Fibroblast of villous mesenchyme (primary cell): Measurements from ENCODE around the gene ESYT1. TPM values are rescaled to one million over a fixed set of nuclear protein-coding genes. Genes with fewer than 3 reads are reported as not detected.

Source experiments
- DNase-seq: peaks from one replicate; pipeline ENCODE4 v3.0.0-alpha.2; 2010; ENCODE audit warnings: low read depth
- H3K4me3 ChIP-seq: 2 replicates; pipeline ENCODE4 v1.5.1; 2011; ENCODE audit warnings: low read depth, mild to moderate bottlenecking, low read length
- CTCF ChIP-seq: IDR thresholded peaks from 2 replicates; pipeline ENCODE4 v1.5.1; 2012; ENCODE audit warnings: low read depth, mild to moderate bottlenecking, low read length; ENCODE audit not compliant: insufficient read depth
- total RNA-seq: library from RNA; depleted of rRNA; stranded (reverse); fragments of >200 nt; gene quantifications from 2 replicates; pipeline ENCODE4 v1.2.3, GENCODE V29; 2012

The ESYT1 gene
- total RNA-seq, 1 donor: 300 TPM

DNA sequence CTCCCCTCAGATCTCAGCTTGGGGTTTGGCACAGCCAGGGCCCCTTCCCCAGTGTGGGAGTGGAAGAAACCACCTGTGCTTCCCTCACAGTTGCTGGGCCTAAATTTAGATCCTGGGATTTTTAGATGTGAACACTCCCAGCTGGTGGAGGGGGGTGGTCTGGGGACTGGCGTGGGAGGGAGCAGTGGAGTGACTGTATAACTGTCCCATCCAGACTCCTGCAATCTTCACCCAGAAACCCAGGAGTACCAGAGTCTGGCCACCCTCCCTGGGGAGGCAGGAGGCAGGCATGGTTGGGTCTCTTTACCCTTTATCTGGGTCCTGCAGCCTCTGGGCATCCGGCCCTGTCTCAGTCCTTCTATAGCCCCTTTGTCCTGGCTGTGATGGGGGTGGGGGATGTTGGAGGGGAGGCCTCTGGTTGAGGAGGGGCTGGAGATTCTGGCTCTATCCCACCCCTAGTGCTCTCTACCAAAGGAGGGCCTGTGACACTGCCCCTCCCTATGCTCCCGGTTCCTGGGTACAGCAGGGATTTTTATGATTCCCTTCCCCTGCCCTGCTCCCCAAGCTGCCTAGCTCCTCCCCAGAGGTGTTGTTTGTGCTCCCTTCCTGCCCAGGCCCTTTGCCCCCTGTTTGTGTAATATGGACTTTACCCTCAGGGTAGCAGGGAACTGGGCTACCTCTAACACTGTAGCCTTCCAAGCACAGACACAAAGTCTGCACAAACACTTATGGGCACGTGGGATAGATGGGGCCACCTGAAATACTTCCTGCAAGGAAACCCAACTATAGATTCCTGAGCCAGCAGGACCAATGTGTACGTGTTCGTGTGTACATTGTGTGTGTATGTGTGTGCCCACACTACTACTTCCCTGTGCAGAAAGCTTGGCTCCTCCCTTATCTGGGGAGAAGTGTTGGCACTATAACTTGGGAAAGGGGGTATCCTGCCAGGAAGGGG, 46.4 kb upstream of the ESYT1 start:
- no peak overlapping the region for H3K4me3 ChIP-seq
- DNase-seq: no peak
- TF ChIP-seq CTCF: no peak

DNA sequence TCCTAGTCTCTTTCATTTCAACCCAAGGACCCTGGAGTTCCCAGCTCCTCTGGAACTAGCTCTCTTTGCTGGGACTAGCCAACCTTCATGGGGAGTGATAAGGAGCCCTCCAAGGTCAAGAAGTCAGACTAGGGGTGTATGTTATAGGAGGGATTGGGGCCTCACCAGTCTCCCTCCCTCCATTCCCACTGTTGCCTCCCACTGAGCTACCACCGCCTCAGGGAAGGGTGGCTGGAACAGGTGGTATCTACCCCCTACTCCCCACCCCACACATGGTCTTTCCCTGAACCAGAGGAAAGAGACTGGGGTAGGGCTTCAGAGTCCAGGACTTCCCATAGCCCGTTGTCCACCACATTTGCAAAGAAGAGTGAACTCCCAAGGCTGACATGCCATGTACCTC, 45.7 kb upstream of the ESYT1 start:
- H3K4me3 ChIP-seq: no peak overlapping the region
- no peak for DNase-seq
- no peak for TF ChIP-seq CTCF

GRCh38 chr12:56082967-56083366, 45.1 kb upstream of the ESYT1 start:
- no peak for TF ChIP-seq CTCF
- no peak overlapping the region for H3K4me3 ChIP-seq
- DNase-seq: no peak

GRCh38 chr12:56084958-56085543, 43.0 kb upstream of the ESYT1 start:
- peak; percentile 16 for DNase-seq
- no peak overlapping the region for H3K4me3 ChIP-seq
- TF ChIP-seq CTCF: peak; percentile 63

GRCh38 chr12:56086096-56086495, 42.0 kb upstream of the ESYT1 start:
- TF ChIP-seq CTCF: no peak
- no peak for DNase-seq
- no peak overlapping the region for H3K4me3 ChIP-seq

DNA sequence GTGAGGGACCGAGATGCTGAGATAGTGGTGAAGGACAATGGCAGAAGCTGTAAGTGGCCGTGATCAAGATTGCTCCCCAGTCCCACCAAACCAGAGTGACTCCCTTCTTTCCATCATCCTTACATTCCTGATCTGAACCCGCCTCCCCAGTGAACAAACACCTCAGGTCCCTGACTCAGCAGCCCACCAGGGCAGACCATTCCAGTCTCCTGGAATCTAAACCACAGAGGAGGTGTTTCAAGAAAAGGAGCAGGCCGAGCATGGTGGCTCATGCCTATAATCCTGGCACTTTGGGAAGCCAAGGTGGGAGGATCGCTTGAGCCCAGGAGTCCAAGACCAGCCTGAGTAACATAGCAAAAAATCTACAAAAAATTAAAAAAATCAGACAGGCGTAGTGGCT, 41.5 kb upstream of the ESYT1 start:
- TF ChIP-seq CTCF: no peak
- no peak for DNase-seq

More for the DNA sequence above, 41.5 kb upstream of the ESYT1 start:
- no peak overlapping the region for H3K4me3 ChIP-seq
